ENCODE data around the gene REST. TPM values are rescaled to one million over a fixed set of nuclear protein-coding genes. Genes with fewer than 3 reads are reported as not detected.

The REST gene
- polyA plus RNA-seq, 2 of the 4 experiments (the other 2 are of a cell fraction), result 8.8 to 18.6 TPM

DNA sequence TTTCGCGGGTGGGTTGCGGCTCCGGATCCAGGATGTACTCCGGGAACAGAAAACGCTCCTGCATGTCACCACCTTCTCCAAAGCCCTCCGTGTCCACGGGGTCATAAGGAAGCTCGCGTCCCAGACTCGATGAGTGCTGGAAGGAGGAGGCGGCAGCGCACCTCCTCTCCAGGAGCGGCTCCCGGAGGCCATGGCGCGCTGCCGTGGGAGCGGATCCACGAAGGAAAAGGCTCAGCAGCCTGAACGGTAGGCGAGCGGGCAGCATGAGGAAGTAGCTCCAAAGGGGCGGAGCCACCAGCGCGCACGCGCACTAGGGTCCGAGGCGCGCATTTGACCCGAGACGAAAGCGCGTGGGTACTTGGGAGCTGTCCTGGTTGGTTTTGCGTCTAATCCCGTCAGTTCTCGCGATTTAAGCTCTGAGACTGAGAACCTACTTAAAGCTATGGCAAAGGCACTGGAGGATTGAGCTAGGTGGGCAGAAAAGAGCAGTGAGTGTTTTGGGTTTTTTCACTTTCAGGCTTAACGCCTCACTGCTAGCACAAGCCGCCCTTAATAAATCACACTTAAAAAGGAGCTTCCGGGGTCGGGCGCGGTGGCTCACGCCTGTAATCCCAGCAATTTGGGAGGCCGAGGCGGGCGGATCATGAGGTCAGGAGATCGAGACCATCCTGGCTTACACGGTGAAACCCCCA, 69.8 kb downstream of the REST start, which contains the start of gene NOA1:
Gene NOA1, minus strand, starts transcription at position 286 of the 692 bp plus-strand sequence. Its CDS starts 21 bp downstream, at position 265.
- Histone ChIP-seq H3K4me3 (peak within 1 kb of the TSS; percentile 87), H3K9me3 (no peaks in the 10 kb centered on the region), H3K4me1 (peaks cover 24% of the 10 kb centered on the region), H3K27ac (peak within 1 kb of the TSS; percentile 85 to 91), H3K4me2 (peak within 1 kb of the TSS; percentile 91)
- WGBS (ENCODE audit: missing lambda C conversion rate), result 0% methylated on average over 21 of the region's 51 CpGs
- TF ChIP-seq, protein P1, sequence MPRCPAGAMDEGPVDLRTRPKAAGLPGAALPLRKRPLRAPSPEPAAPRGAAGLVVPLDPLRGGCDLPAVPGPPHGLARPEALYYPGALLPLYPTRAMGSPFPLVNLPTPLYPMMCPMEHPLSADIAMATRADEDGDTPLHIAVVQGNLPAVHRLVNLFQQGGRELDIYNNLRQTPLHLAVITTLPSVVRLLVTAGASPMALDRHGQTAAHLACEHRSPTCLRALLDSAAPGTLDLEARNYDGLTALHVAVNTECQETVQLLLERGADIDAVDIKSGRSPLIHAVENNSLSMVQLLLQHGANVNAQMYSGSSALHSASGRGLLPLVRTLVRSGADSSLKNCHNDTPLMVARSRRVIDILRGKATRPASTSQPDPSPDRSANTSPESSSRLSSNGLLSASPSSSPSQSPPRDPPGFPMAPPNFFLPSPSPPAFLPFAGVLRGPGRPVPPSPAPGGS (IDR thresholded peaks at IDR 0.05), result peak; percentile 50; the same call in 2 of the 3 replicates
- TF ChIP-seq, protein P2, sequence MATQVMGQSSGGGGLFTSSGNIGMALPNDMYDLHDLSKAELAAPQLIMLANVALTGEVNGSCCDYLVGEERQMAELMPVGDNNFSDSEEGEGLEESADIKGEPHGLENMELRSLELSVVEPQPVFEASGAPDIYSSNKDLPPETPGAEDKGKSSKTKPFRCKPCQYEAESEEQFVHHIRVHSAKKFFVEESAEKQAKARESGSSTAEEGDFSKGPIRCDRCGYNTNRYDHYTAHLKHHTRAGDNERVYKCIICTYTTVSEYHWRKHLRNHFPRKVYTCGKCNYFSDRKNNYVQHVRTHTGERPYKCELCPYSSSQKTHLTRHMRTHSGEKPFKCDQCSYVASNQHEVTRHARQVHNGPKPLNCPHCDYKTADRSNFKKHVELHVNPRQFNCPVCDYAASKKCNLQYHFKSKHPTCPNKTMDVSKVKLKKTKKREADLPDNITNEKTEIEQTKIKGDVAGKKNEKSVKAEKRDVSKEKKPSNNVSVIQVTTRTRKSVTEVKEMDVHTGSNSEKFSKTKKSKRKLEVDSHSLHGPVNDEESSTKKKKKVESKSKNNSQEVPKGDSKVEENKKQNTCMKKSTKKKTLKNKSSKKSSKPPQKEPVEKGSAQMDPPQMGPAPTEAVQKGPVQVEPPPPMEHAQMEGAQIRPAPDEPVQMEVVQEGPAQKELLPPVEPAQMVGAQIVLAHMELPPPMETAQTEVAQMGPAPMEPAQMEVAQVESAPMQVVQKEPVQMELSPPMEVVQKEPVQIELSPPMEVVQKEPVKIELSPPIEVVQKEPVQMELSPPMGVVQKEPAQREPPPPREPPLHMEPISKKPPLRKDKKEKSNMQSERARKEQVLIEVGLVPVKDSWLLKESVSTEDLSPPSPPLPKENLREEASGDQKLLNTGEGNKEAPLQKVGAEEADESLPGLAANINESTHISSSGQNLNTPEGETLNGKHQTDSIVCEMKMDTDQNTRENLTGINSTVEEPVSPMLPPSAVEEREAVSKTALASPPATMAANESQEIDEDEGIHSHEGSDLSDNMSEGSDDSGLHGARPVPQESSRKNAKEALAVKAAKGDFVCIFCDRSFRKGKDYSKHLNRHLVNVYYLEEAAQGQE (IDR thresholded peaks at IDR 0.05), result peak; percentile 84
- TF ChIP-seq RCOR1 (IDR thresholded peaks at IDR 0.05; ENCODE audit: low read depth, low read length), result no peak
- TF ChIP-seq MAFK (IDR thresholded peaks at IDR 0.05; ENCODE audit: partially characterized antibody), result peak; percentile 39
- TF ChIP-seq MAZ (IDR thresholded peaks at IDR 0.05; ENCODE audit: borderline replicate concordance, low read depth, low read length), result no peak
- peak in 1 of 2 experiments; percentile 38; a peak in 2 of 5 replicates for TF ChIP-seq JUN (IDR thresholded peaks at IDR 0.05)
- peak; percentile 82 for TF ChIP-seq POLR2A (IDR thresholded peaks at IDR 0.05; ENCODE audit: low read length)
- no peak for TF ChIP-seq FOSL2 (IDR thresholded peaks at IDR 0.05)
- TF ChIP-seq FOSL2 (CRISPR knock-in tag; IDR thresholded peaks at IDR 0.05), result no peak
- TF ChIP-seq RARB (CRISPR knock-in tag; IDR thresholded peaks at IDR 0.05), result no peak
- TF ChIP-seq CHD2 (IDR thresholded peaks at IDR 0.05; ENCODE audit: low read length, partially characterized antibody), result peak; percentile 89
- peak; percentile 48; the same call in 1 of the 2 replicates for TF ChIP-seq PHF8 (IDR thresholded peaks at IDR 0.05; ENCODE audit: borderline replicate concordance, low read depth)
- TF ChIP-seq, protein P3, sequence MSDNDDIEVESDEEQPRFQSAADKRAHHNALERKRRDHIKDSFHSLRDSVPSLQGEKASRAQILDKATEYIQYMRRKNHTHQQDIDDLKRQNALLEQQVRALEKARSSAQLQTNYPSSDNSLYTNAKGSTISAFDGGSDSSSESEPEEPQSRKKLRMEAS (IDR thresholded peaks at IDR 0.05), result peak; percentile 62
- no peak for TF ChIP-seq NPAS2 (CRISPR knock-in tag; IDR thresholded peaks at IDR 0.05; ENCODE audit: borderline replicate concordance)
- TF ChIP-seq FOXS1 (CRISPR knock-in tag; IDR thresholded peaks at IDR 0.05), result no peak
- no peak for TF ChIP-seq ZFP36 (IDR thresholded peaks at IDR 0.05; ENCODE audit: borderline replicate concordance, partially characterized antibody)
- peak; percentile 87 to 88 for ATAC-seq
- CTCF ChIA-PET, result interaction anchor here (0.7 to 1.3 kb wide), 3 partner anchors 18 to 186 kb away, joined by 3 read pairs; no protein-coding TSS in a partner anchor
- FAIRE-seq, result no peak
- peak; percentile 81 to 98 for DNase-seq (ENCODE audit: low read depth in 1 of 2, low spot score in 1 of 2)
- POLR2A ChIA-PET, result interaction anchor here (0.6 to 2.6 kb wide), 10 partner anchors 10 to 542 kb away, joined by 3 to 19 read pairs (median 6); partner anchors contain the start of genes PAICS, PPAT and REST

DNA sequence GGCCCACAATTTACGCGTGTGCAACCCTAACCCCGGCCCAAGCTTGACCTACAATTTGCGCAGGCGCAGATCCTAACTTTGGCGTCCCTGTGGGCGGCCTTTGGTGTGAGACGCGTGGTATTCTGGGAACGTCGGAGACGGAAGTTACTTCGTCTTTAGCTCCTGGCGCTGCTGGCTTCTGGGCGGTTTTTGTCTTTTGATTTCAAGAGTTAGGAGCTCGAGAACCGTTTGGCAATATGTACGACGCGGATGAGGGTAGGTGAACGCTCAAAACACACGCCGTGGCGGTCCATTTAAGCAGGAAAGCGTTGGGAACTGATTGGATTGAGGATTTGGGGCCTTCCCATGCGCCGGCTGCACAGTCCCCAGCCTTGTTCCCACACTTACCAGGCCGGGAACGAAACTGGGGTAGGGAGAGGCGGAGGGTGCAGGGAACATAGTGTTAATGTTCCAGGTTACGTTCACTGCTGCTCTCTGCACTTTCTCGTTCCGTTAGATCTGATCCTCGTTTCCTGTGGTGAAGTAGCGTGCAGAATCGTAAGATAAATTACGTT, 71.1 kb downstream of the REST start, which contains the start of gene POLR2B:
Gene POLR2B, plus strand, starts transcription at position 147 of the 554 bp plus-strand sequence. Its CDS starts 90 bp downstream, at position 237.
- DNase-seq (ENCODE audit: low read depth in 1 of 2, low spot score in 1 of 2) (peak; percentile 74 to 95), ATAC-seq (peak; percentile 72 to 79), FAIRE-seq (no peak)
- H3K4me3 ChIP-seq, result peak within 1 kb of the TSS; percentile 87
- no peaks in the 10 kb centered on the region for H3K9me3 ChIP-seq
- peaks cover 24% of the 10 kb centered on the region for H3K4me1 ChIP-seq
- CTCF ChIA-PET, result interaction anchor here (0.5 to 0.7 kb wide), 2 partner anchors 14 to 43 kb away, joined by 3 read pairs; no protein-coding TSS in a partner anchor
- POLR2A ChIA-PET, result interaction anchor here (0.6 to 2.6 kb wide), 9 partner anchors 9 to 110 kb away, joined by 3 to 19 read pairs (median 4); partner anchors contain the start of gene REST
- TF ChIP-seq CEBPB (IDR thresholded peaks at IDR 0.05), result no peak
- TF ChIP-seq MAZ (IDR thresholded peaks at IDR 0.05; ENCODE audit: borderline replicate concordance, low read depth, low read length), result no peak
- no peak for TF ChIP-seq EP300 (IDR thresholded peaks at IDR 0.05)
- TF ChIP-seq JUN (IDR thresholded peaks at IDR 0.05), result peak in 1 of 2 experiments; percentile 46; a peak in 1 of 5 replicates
- TF ChIP-seq MYC (IDR thresholded peaks at IDR 0.05; ENCODE audit: borderline replicate concordance, low read length), result peak; percentile 66; the same call in 1 of the 2 replicates
- TF ChIP-seq, protein P4, sequence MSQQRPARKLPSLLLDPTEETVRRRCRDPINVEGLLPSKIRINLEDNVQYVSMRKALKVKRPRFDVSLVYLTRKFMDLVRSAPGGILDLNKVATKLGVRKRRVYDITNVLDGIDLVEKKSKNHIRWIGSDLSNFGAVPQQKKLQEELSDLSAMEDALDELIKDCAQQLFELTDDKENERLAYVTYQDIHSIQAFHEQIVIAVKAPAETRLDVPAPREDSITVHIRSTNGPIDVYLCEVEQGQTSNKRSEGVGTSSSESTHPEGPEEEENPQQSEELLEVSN (IDR thresholded peaks at IDR 0.05; ENCODE audit: borderline replicate concordance, low read depth), result peak; percentile 63; the same call in 1 of the 2 replicates
- TF ChIP-seq, protein P1 (IDR thresholded peaks at IDR 0.05), result 0 out of 3 replicates have a peak, but pooled peaks have one; percentile 33
- TF ChIP-seq PHF8 (IDR thresholded peaks at IDR 0.05; ENCODE audit: borderline replicate concordance, low read depth), result peak; percentile 73
- TF ChIP-seq BHLHE40 (IDR thresholded peaks at IDR 0.05; ENCODE audit: low read depth, low read length), result no peak
- peak; percentile 66 for TF ChIP-seq POLR2A (IDR thresholded peaks at IDR 0.05; ENCODE audit: low read length)
- TF ChIP-seq SMC3 (IDR thresholded peaks at IDR 0.05), result no peak
- TF ChIP-seq RNF2 (IDR thresholded peaks at IDR 0.05; ENCODE audit: borderline replicate concordance, low read depth), result no peak
- TF ChIP-seq, protein P3 (IDR thresholded peaks at IDR 0.05), result peak; percentile 84
- peak within 1 kb of the TSS; percentile 86 for H3K4me2 ChIP-seq
- peak within 1 kb of the TSS; percentile 85 to 91 for H3K27ac ChIP-seq
- 2% methylated on average over 37 of the region's 37 CpGs for WGBS (ENCODE audit: missing lambda C conversion rate)
